ENCODE data around the gene CACNA1B.

DNA sequence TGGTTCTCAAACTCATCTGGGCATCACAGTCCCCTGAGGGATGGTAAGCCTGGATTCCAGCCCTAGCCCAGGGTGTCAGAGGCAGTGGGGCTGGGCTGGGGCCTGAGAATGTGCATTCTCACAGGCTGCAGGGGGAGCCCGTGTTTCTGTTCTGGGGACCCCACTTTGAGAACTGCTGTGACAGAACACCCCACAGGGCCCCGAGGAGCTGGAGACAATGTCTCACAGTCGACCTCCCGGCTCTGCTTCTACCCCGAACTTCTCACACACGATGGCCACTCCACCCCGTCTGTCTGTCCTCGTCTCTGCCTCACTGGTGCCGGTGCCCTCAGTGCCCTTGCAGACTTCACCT is 130.0 kb downstream of the CACNA1B start:
- no peak for TF ChIP-seq POLR2AphosphoS5 (IDR thresholded peaks at IDR 0.05; ENCODE audit: low read depth, low read length)
- TF ChIP-seq POLR2A (IDR thresholded peaks at IDR 0.05; ENCODE audit: low read depth, low read length) = no peak

Measured in GM12891 (cell line).